Rectal smooth muscle tissue (tissue), 1 donor: ENCODE measurements around the gene CNTF.

ENCODE experiments used
- H3K27ac ChIP-seq: one replicate; pipeline ENCODE4 v1.7.0; 2013; ENCODE audit warnings: low read depth, low read length, inconsistent platforms
- H3K27me3 ChIP-seq: one replicate; pipeline ENCODE4 v1.7.0; 2013; ENCODE audit warnings: low read length; ENCODE audit not compliant: control insufficient read depth, insufficient read depth
- H3K36me3 ChIP-seq: one replicate; pipeline ENCODE4 v1.7.0; 2013; ENCODE audit warnings: low read length; ENCODE audit not compliant: control insufficient read depth, insufficient read depth
- H3K4me1 ChIP-seq: one replicate; pipeline ENCODE4 v1.7.0; 2013; ENCODE audit warnings: low read length; ENCODE audit not compliant: control insufficient read depth, insufficient read depth
- H3K4me3 ChIP-seq: one replicate; pipeline ENCODE4 v1.7.0; 2013; ENCODE audit warnings: low read length
- H3K9ac ChIP-seq: one replicate; pipeline ENCODE4 v1.7.0; 2013; ENCODE audit warnings: low read length

Gene CNTF

DNA sequence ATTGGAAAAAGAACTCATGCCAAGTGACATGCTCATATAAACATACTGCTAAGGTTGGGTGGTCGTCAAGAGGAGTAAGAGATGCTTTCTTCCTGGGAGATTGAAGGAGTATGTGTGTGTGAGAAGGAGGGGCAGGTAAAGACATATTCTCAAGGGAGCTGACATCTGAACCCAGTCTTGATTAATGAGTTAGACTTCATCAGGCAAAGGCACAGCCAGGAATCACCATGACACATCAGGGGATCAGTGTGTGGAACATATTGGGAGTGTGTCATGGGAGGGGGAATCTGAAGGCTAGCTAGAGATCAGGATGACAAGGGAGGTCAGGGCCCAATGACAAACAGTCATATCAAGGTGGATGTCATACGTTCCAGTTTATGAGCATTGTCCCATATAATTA lies 14.9 kb downstream of the CNTF start:
- Histone ChIP-seq H3K9ac (no peak overlapping the region), H3K27ac (no peak overlapping the region), H3K4me3 (no peak overlapping the region), H3K4me1 (no peaks in the 10 kb centered on the region), H3K36me3 (no peaks in the 10 kb centered on the region), H3K27me3 (no peaks in the 10 kb centered on the region)

GRCh38 chr11:58639103-58639502 lies 16.6 kb downstream of the CNTF start:
- no peak overlapping the region for H3K27ac ChIP-seq
- H3K27me3 ChIP-seq = no peaks in the 10 kb centered on the region
- no peaks in the 10 kb centered on the region for H3K4me1 ChIP-seq
- no peaks in the 10 kb centered on the region for H3K36me3 ChIP-seq
- no peak overlapping the region for H3K4me3 ChIP-seq
- H3K9ac ChIP-seq = no peak overlapping the region

DNA sequence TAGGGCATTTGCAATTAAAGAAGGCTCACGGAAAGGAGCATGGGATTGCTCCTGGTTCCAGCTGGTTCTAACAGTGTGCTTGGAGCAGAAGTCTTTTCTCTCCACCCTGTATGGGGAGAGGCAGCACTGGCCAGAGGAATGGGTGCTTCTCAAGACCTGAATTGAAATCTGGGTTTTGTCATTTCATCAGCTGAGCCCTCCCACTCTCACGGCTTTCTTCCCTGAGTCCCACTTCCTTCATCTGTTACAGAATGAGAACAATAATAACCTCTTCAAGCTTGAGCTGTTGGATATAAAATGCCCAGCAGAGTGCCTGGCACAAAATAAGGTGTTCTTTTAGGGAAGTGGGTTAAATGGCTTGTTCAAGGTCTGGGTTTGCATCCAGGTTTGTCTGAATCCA lies 17.2 kb downstream of the CNTF start:
- Histone ChIP-seq H3K36me3 (no peaks in the 10 kb centered on the region), H3K9ac (no peak overlapping the region), H3K27me3 (no peaks in the 10 kb centered on the region), H3K4me1 (no peaks in the 10 kb centered on the region), H3K27ac (no peak overlapping the region), H3K4me3 (no peak overlapping the region)

DNA sequence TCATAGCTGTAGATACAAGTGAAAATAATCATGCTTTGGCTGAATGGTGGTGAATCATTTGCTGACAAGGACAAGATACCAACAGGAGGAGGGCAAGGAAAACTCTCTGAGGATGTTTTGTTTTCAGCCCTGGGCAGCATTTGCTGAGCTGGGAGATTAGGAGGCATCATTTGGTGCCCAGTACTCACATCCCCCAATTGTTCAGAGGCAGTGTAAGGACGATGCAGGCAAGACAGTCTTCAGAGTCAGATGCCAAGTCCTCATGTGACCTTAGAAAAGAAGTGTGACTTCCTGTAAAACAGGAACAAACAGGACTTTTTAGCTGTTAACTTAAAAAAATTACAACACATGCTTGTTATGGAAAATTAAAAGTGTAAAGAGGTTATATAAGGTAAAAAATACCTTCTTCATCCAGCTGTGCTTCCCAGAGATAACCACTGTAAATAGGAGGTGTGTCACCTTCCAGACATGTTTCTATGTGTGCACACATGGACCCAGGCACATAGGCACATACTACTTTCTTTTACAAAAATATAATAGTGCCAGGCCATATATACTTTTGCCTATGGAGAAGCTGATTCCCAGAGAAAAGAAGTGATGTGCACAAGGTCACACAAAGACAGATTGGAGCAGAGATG lies 18.0 kb downstream of the CNTF start:
- Histone ChIP-seq H3K36me3 (no peaks in the 10 kb centered on the region), H3K4me3 (no peak overlapping the region), H3K27ac (no peak overlapping the region), H3K9ac (no peak overlapping the region), H3K27me3 (no peaks in the 10 kb centered on the region), H3K4me1 (no peaks in the 10 kb centered on the region)

DNA sequence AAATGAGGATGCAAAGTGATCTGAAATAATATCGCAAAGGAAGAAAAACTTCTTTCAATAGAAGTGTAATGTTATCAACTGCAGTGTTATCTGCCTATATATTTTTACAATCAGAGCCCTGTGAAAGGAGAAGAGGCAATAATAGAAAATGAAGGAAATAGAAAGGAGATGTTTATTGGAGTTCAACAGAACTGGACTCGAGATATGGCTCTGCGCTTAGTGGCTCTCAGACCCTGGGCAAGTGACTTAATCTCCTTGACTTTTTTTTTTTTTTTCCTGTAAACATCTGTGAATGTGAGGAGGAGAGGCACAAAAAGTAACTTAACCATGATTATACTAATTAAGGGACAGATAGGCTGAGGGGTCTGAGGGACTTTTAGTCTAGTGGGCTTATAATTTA lies 18.9 kb downstream of the CNTF start:
- Histone ChIP-seq H3K27ac (no peak overlapping the region), H3K27me3 (no peaks in the 10 kb centered on the region), H3K36me3 (no peaks in the 10 kb centered on the region), H3K4me1 (no peaks in the 10 kb centered on the region), H3K4me3 (no peak overlapping the region), H3K9ac (no peak overlapping the region)

- Histone ChIP-seq H3K36me3 (no peaks in the 10 kb centered on the region), H3K27ac (no peak overlapping the region), H3K9ac (no peak overlapping the region), H3K4me1 (no peaks in the 10 kb centered on the region), H3K27me3 (no peaks in the 10 kb centered on the region), H3K4me3 (no peak overlapping the region)
Measured at GRCh38 chr11:58641803-58642581, 19.5 kb downstream of the CNTF start.

DNA sequence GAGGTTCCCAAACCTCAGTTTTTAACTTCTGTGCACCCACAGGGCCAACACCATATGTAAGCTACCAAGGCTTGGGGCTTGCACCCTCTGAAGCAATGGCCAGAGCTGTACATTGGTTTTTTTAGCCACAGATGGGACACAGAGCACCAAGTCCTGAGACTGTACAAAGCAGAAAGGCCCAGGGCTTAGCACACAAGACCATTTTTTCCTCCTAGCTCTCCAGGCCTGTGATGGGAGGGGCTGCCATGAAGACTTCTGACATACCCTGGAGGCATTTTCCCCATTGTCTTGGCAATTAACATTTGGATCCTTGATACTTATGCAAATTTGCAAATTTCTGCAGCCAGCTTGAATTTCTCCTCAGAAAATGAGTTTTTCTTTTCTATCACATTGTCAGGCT lies 23.4 kb downstream of the CNTF start:
- no peaks in the 10 kb centered on the region for H3K27me3 ChIP-seq
- no peak overlapping the region for H3K9ac ChIP-seq
- H3K27ac ChIP-seq = no peak overlapping the region
- no peaks in the 10 kb centered on the region for H3K36me3 ChIP-seq
- H3K4me1 ChIP-seq = no peaks in the 10 kb centered on the region
- H3K4me3 ChIP-seq = no peak overlapping the region

GRCh38 chr11:58647141-58647699 lies 24.8 kb downstream of the CNTF start:
- Histone ChIP-seq H3K36me3 (no peaks in the 10 kb centered on the region), H3K27me3 (no peaks in the 10 kb centered on the region), H3K9ac (no peak overlapping the region), H3K4me1 (no peaks in the 10 kb centered on the region), H3K4me3 (no peak overlapping the region), H3K27ac (no peak overlapping the region)

GRCh38 chr11:58647866-58648265 lies 25.4 kb downstream of the CNTF start:
- H3K4me3 ChIP-seq = no peak overlapping the region
- H3K27me3 ChIP-seq = no peaks in the 10 kb centered on the region
- H3K36me3 ChIP-seq = no peaks in the 10 kb centered on the region
- no peak overlapping the region for H3K27ac ChIP-seq
- no peak overlapping the region for H3K9ac ChIP-seq
- no peaks in the 10 kb centered on the region for H3K4me1 ChIP-seq

- H3K27ac ChIP-seq = no peak overlapping the region
- no peak overlapping the region for H3K4me3 ChIP-seq
- no peaks in the 10 kb centered on the region for H3K36me3 ChIP-seq
- H3K9ac ChIP-seq = no peak overlapping the region
- H3K4me1 ChIP-seq = no peaks in the 10 kb centered on the region
- no peaks in the 10 kb centered on the region for H3K27me3 ChIP-seq
Measured at GRCh38 chr11:58649623-58650022, 27.2 kb downstream of the CNTF start.

DNA sequence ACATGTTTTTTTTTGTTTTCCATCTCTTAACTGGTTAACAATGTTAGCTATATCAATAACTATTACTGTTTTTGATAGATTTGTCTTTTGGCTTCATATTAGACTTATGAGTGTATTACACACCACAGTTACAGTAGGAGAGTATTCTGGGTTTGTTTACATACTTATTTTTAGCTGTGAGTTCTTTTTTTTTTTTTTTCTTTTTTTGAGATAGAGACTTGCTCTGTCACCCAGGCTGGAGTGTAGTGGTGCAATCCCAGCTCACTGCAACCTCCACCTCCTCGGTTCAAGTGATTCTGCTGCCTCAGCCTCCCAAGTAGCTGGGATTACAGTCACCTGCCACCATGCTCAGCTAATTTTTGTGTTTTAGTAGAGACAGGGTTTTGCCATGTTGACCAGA lies 28.0 kb downstream of the CNTF start:
- no peak overlapping the region for H3K9ac ChIP-seq
- H3K4me1 ChIP-seq = no peaks in the 10 kb centered on the region
- H3K27me3 ChIP-seq = no peaks in the 10 kb centered on the region
- no peak overlapping the region for H3K27ac ChIP-seq
- H3K36me3 ChIP-seq = no peaks in the 10 kb centered on the region
- no peak overlapping the region for H3K4me3 ChIP-seq

DNA sequence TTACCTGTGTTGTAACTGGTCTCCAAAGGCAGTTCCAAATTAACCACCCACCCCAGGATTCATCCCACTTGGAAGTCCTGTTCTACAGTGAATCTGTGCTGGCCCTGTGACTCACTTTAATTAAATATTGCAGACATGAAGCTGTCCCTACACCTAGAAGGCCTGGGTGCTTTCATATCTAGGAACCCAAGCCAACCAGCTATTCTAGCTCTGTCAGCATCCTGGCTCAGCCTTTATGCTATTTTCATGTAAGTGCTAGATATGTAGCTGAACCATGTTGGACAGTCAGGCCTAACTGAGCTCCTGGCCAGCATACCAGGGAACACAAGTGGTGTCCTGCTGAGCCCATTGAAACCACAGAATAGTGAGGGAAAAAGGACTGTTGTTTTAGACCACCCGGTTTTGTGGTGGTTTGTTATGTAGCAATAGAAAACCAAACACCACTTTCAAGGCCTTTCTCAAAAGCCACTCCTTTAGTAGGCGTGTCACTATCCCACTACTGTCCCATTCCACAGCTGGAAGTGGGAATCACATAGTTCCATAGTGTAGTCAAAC lies 30.3 kb downstream of the CNTF start:
- no peak overlapping the region for H3K9ac ChIP-seq
- no peak overlapping the region for H3K4me3 ChIP-seq
- no peaks in the 10 kb centered on the region for H3K27me3 ChIP-seq
- H3K27ac ChIP-seq = no peak overlapping the region
- H3K4me1 ChIP-seq = no peaks in the 10 kb centered on the region
- H3K36me3 ChIP-seq = no peaks in the 10 kb centered on the region
